GM12801 (cell line): Measurements from ENCODE around the gene MPG.

Experiments
- TF ChIP-seq, protein P1 (sequence below): IDR thresholded peaks from one replicate; pipeline ENCODE4 v1.5.1; 2011; ENCODE audit warnings: control low read depth; ENCODE audit not compliant: insufficient read length; ENCODE audit errors: extremely low read depth

The MPG gene

DNA sequence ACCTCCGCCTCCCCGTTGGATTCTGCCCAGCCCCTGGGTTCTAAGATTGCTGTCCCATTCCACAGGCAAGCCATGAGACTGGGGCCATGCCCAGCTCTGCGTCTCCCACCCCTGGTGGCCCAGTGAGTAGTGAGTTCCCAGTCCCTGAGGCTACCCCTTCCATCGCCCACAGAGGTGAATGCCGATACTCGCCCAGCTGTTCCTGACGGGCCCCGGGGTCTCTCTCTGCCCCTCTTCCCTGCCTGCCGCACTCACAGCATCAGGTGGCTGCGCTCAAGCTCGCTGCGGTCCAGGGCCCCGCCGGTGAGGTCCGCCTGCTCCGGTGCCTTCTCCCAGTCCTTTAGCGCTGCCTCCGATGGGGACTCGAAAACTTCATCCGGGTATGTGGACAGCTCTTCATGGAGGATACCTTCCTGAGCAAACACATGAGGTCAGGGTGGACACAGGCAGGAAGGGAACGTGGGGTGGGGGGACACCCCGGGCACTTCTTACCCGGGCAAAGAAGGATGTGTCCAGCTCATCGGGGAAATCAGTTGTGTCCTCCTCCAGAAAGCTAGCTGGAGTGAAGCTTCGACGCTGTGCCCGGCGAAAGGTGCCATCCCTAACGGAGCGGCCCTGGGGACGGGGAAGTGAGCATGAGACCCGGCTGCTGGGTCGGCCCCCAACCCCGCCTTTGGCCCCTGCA, 15.6 kb upstream of the MPG start:
- TF ChIP-seq, protein P1, sequence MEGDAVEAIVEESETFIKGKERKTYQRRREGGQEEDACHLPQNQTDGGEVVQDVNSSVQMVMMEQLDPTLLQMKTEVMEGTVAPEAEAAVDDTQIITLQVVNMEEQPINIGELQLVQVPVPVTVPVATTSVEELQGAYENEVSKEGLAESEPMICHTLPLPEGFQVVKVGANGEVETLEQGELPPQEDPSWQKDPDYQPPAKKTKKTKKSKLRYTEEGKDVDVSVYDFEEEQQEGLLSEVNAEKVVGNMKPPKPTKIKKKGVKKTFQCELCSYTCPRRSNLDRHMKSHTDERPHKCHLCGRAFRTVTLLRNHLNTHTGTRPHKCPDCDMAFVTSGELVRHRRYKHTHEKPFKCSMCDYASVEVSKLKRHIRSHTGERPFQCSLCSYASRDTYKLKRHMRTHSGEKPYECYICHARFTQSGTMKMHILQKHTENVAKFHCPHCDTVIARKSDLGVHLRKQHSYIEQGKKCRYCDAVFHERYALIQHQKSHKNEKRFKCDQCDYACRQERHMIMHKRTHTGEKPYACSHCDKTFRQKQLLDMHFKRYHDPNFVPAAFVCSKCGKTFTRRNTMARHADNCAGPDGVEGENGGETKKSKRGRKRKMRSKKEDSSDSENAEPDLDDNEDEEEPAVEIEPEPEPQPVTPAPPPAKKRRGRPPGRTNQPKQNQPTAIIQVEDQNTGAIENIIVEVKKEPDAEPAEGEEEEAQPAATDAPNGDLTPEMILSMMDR = no peak

DNA sequence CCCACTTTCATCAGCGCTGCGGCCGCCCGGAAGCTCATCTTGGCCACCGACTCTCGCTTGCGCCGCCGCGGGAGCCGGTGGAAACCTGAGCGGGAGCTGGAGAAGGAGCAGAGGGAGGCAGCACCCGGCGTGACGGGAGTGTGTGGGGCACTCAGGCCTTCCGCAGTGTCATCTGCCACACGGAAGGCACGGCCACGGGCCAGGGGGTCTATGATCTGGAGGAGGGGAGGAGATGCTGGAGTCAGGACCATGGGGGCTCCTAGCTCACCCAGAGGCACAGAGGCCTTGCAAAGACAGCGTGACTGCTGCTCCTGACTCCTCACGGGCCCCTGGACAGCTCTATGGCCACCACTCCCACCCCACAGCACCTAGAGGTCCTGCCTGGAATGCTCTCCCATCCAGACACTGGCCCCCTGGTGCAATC, 15.0 kb upstream of the MPG start:
- TF ChIP-seq, protein P1 = no peak

DNA sequence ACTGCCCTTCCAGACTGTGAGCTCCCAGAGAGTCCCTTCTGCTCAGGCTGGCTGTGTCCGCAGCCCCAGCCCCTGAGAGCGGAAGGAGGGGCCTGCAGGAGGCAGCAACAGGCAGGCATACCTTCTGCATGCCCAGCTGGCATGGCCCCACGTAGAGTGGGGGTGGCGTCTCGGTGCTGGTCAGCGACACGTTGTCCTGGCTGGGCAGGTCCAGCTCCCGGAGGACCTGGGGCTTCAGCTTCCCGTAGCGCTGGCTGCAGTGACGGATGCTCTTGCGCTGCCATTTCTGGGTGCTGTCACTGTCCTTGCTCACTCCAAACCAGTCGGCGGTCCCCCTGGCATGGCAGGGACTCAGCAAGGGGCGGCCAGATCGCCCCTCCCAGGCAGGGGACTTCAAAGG, 14.6 kb upstream of the MPG start:
- TF ChIP-seq, protein P1 = no peak

DNA sequence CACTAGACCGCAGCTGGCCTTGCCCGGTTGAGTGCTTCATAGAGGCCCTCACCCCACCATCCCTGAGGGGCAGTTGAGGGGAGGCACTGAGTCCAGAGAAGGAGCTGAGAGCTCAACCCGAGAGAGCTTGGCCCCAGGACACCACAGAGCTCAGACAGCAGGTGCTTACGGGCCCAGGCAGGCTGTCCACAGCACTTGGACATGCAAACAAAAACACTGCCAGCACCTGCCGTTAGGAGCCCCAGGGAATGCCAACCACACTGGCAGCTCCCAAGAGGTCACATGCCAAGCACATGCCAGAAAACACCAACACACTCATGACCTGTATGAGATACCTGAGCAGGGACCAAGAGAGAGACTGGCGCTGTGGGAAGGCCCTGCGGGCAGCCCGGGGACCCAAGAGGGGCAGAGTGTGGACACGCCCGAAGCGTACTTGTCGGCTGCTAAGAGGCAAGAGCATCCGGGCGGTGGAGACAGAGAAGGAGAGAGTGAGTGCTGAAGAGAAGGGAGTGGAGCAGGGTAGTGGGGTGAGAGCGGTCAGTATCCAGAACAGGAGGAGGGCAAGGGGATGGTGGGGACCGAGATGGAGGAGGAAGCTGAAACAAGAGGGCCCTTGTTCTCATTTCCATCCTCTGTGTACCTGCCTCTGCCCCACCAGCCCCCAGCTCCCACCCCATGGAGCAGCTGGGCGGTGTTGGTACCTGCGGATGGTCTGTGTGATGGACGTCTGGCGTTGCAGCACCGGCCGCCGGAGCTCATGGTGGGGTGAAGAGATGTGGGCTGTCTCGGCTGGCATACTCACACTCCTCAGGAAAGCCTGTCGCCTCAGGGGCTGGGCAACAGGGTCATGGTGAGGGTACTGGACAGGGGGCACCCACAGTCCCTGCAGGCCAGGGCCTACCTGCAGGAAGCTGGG, 13.8 kb upstream of the MPG start:
- TF ChIP-seq, protein P1 = no peak

DNA sequence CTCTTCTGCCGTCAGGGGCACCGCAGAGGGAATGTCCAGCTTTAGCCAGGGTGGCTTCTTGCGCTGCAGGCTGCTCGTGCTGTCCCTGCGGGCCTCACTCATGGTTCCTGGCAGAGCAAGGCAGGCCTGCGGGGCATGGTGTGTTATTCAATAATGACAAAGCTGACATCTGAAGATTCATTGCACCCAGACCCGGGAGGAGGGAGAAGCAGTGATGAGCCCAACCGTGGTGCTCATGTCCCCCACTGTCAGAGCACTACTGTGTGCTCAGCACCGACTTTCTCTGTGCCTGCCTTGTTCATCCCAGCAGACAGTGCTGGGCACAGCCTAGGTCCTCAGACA, 13.1 kb upstream of the MPG start:
- TF ChIP-seq, protein P1 = no peak

DNA sequence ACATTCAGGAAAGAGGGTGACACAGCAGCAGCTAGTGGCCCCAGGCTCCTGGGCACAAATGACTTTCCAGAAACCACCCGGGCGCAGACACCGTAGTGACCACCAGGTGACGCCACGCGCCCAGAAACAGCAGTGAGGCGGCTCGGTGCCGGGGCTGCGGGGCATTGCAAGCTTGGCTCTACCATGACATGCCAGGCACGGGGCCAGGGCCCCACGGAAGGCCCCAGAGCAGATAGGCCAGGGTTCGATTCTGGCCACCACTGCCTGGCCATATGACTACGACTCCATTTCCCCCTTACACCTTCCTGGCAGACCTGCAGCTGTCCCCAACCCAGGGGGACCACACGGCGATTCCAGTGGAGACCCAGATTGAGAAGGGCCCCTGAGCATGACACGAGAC, 12.3 kb upstream of the MPG start:
- TF ChIP-seq, protein P1 = peak; percentile 75

DNA sequence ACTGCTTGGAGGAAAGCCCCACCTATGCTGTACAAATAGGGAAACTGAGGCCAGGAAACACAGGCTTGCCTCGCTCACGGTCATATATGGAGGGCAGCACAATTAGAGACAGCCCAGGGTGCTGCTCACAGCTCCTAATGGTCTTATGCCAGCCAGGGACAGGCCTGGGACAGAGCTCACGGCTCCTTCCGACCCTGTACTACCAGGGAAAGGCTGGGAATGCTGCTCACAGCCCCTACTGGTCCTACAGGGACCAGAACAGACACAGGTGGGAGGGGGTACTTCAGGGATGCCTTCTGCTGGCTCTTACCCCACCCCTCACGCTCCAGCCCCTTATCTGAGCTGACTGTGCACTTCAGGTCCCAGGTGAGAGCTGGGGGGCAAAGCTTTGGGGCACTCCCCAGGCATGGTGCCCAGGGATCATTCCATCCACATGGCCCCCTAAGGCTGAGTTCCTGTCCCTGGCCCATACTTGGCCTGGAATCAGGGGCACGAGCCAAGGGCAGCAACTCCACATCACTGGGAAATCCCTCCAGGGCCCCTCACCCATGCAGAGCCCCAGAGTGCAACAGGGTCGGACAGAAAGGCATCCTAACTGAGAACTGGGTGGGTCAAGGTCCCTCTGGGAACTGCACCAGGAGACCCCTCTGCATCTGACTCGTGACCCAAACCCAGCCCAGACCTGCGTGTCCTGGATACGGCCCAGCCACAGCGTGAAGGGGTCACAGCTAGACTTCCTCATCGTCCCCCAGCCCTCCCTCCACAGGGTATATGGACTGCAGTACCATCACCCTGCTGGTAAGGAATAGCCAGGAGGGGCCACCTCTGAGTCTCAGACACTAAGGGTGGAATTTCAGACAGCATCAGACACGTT, 11.5 kb upstream of the MPG start:
- TF ChIP-seq, protein P1 = no peak
